Heart left ventricle (tissue), 13 donors: ENCODE results near the gene FOXN4.

Experiments
- POLR2A ChIP-seq, 2 donors: fragments of 450-650 bp; IDR thresholded peaks; one replicate each; pipeline ENCODE4 v1.6.1; 2017; ENCODE audit warnings: antibody characterized with exemption in 2 of 2, mild to moderate bottlenecking in 2 of 2, moderate library complexity in 2 of 2
- TF ChIP-seq, protein P1 (sequence below), 12 donors: fragments of 200-600 bp; sonication (generic) in 4 of 12; IDR thresholded peaks; one replicate each; pipeline versions ENCODE4 v1.5.0 to v1.8.0; 2018 to 2022; ENCODE audit warnings: antibody characterized with exemption in 12 of 12, mild to moderate bottlenecking in 5 of 12
- donor health status: ischemic (EF 13 %, LVEDD 7.1; RV severe dilation, severe dysfunction).
- donor health status: DM: no; HTN: yes; CAD: no.
- donor health status: DM: no; HTN: no; CAD: no.
- donor health status: ischemic (EF 25% LVEDD 6.9; RV normal size, moderate dysfunction).
- donor health status: ischemic (EF 25% LVEDD 5.7; RV mildly dilated, moderate dysfunction).
- donor health status: ischemic (EF 35%, LVEDD 5.7; RV mildly dilated, moderate dysfunction).
- donor health status: nonischemic (EF 11% LVEDD 7.7; RV severe dilation, severe dysfunction).
- donor health status: DM: yes; HTN: yes; CAD: no.
- donor health status: PGD.
- donor health status: ischemic (EF 29% LVEDD 5.4; RV normal size, mild dysfunction).
- donor health status: nonischemic (EF 23%, LVEDD 6.1; RV moderate dilation, normal function).

DNA sequence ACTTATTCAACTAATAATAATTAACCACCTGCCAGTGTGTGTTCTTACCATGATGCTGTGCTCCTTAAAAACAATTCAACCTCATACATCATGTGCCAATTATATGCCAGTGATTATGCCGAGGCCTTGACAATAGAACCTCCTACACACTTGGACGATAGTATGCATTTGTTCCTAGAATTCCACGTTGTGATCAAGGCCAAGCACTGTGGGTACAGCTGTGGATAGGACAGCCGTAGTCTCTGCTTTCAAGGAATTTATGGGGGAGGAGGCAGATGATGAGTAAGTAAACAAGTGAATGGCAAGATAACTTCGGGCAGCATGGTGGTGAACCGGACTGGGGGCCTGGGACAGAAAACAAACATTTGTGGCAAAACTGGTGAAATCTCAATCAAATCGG is 20.6 kb upstream of the FOXN4 start:
- TF ChIP-seq, protein P1, sequence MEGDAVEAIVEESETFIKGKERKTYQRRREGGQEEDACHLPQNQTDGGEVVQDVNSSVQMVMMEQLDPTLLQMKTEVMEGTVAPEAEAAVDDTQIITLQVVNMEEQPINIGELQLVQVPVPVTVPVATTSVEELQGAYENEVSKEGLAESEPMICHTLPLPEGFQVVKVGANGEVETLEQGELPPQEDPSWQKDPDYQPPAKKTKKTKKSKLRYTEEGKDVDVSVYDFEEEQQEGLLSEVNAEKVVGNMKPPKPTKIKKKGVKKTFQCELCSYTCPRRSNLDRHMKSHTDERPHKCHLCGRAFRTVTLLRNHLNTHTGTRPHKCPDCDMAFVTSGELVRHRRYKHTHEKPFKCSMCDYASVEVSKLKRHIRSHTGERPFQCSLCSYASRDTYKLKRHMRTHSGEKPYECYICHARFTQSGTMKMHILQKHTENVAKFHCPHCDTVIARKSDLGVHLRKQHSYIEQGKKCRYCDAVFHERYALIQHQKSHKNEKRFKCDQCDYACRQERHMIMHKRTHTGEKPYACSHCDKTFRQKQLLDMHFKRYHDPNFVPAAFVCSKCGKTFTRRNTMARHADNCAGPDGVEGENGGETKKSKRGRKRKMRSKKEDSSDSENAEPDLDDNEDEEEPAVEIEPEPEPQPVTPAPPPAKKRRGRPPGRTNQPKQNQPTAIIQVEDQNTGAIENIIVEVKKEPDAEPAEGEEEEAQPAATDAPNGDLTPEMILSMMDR (IDR thresholded peaks at IDR 0.05), result no peak
- no peak for TF ChIP-seq POLR2A (IDR thresholded peaks at IDR 0.05)
